Measurements from ENCODE around the gene LEP. TPM values are rescaled to one million over a fixed set of nuclear protein-coding genes. Genes with fewer than 3 reads are reported as not detected.

The LEP gene
- total and polyA plus RNA-seq, 9 of the 15 experiments (the other 6 are each of a cell fraction or from before 2014, with no cell fraction given), result not detected

GRCh38 chr7:128236924-128237586 lies 4.0 kb upstream of the LEP start:
- H3K79me2 ChIP-seq (ENCODE audit: control insufficient read depth, insufficient read depth, low read length), result no peaks in the 10 kb centered on the region
- no peaks in the 10 kb centered on the region for H3K9me3 ChIP-seq (replicated peaks; ENCODE audit: control insufficient read depth, insufficient read depth, low read depth, low read length)
- DNase-seq (ENCODE audit: extremely low read depth in 1 of 4, low spot score in 3 of 4) (peak in 2 of 4 experiments; percentile 52 to 59), ATAC-seq (peak; percentile 89), FAIRE-seq (peak; percentile 77)
- in situ Hi-C loops (cut with MboI) (no loop called here), intact Hi-C loops (cut with micrococcal nuclease) (loop anchor here (5.0 to 10.0 kb wide), 2 partner anchors 85 to 148 kb away; no protein-coding TSS in a partner anchor)
- no peak overlapping the region for H3K9ac ChIP-seq (ENCODE audit: insufficient read depth in 1 of 2, low read depth in 2 of 2, low read length in 2 of 2)
- no peaks in the 10 kb centered on the region for H4K20me1 ChIP-seq (replicated peaks; ENCODE audit: control insufficient read depth, insufficient read depth, low read length)
- no peaks in the 10 kb centered on the region for H3K36me3 ChIP-seq (ENCODE audit: control insufficient read depth, insufficient read depth, low read length)
- H3K4me2 ChIP-seq (ENCODE audit: insufficient read depth, low read length), result peak overlapping the region; percentile 29; the same call in 1 of the 2 replicates
- 5% methylated on average over 1 of the region's 1 CpG for WGBS (ENCODE audit: insufficient coverage, low coverage, missing lambda C conversion rate)
- BruUV-seq (replicated peaks), result no TSS peak
- H2AFZ ChIP-seq (ENCODE audit: low read depth, low read length), result peak overlapping the region; percentile 6; the same call in 1 of the 2 replicates
- peaks cover 0 to 7% of the 10 kb centered on the region in 2 experiments; a peak in 2 of 5 replicates for H3K4me1 ChIP-seq (replicated peaks in 1 of 2; ENCODE audit: control insufficient read depth in 2 of 2, insufficient read depth in 2 of 2, low read length in 2 of 2)
- ChIA-PET CTCF (ENCODE audit: low intra/inter-chr PET ratio) (no interaction called here), POLR2A (interaction anchor here (0.9 to 1.7 kb wide), 5 partner anchors 8 to 625 kb away, joined by 3 to 8 read pairs (median 6); partner anchors contain the start of gene ATP6V1F)
- no peaks in the 10 kb centered on the region for H3K9me1 ChIP-seq (ENCODE audit: control insufficient read depth, insufficient read depth, low read length)
- H3K27ac ChIP-seq (ENCODE audit: extremely low read depth, low read depth, low read length), result peak overlapping the region; percentile 3; the same call in 1 of the 3 replicates
- H3K27me3 ChIP-seq (ENCODE audit: control insufficient read depth in 2 of 2, insufficient read depth in 2 of 2, low read length in 2 of 2), result peaks cover 36 to 58% of the 10 kb centered on the region in 2 experiments
- no peak overlapping the region for H3K4me3 ChIP-seq
- TF ChIP-seq TFAM (CRISPR knock-in tag; conservative IDR thresholded peaks at IDR 0.05) (no peak), POLR2G (IDR thresholded peaks at IDR 0.05; ENCODE audit: low read depth, low read length) (no peak), ZNF77 (CRISPR knock-in tag; IDR thresholded peaks at IDR 0.05) (no peak), NR4A1 (CRISPR knock-in tag; IDR thresholded peaks at IDR 0.05) (peak; percentile 45; the same call in 1 of the 2 replicates), NR4A1 (tag; IDR thresholded peaks at IDR 0.05) (peak; percentile 98), ZBTB8A (IDR thresholded peaks at IDR 0.05; ENCODE audit: partially characterized antibody) (no peak), ZNF592 (IDR thresholded peaks at IDR 0.05) (peak; percentile 84), EWSR1 (IDR thresholded peaks at IDR 0.05; ENCODE audit: borderline replicate concordance, low read depth, partially characterized antibody) (no peak), POLR2AphosphoS5 (IDR thresholded peaks at IDR 0.05; ENCODE audit: control insufficient read depth, insufficient read depth, low read depth, low read length) (no peak), ZNF3 (CRISPR knock-in tag; IDR thresholded peaks at IDR 0.05) (no peak), ZNF609 (CRISPR knock-in tag; IDR thresholded peaks at IDR 0.05; ENCODE audit: borderline replicate concordance) (no peak), TBL1XR1 (IDR thresholded peaks at IDR 0.05; ENCODE audit: low read length in 2 of 2) (no peak), ZNF644 (tag; IDR thresholded peaks at IDR 0.05; ENCODE audit: low read depth) (peak; percentile 93)
